GM06990 (cell line): ENCODE results near the gene FSTL4.

Experiments
- DNase-seq: peaks from one replicate; pipeline ENCODE4 v3.0.0-alpha.2; 2011; ENCODE audit not compliant: insufficient read length; ENCODE audit errors: extremely low read depth
- H3K27me3 ChIP-seq: replicated peaks from 2 replicates; pipeline ENCODE4 v1.6.0; 2011; ENCODE audit warnings: low read length; ENCODE audit not compliant: control insufficient read depth, insufficient read depth
- H3K36me3 ChIP-seq: 2 replicates; pipeline ENCODE4 v1.5.1; 2011; ENCODE audit warnings: low read length; ENCODE audit not compliant: control insufficient read depth, insufficient read depth
- H3K4me3 ChIP-seq: replicated peaks from 2 replicates; pipeline ENCODE4 v1.5.1; 2011; ENCODE audit warnings: low read depth, mild to moderate bottlenecking, control low read depth, low read length
- TF ChIP-seq, protein P1 (sequence below): IDR thresholded peaks from 2 replicates; pipeline ENCODE4 v1.5.1; 2011; ENCODE audit warnings: low read length, control low read depth, mild to moderate bottlenecking, inconsistent platforms; ENCODE audit not compliant: insufficient read depth, poor library complexity, severe bottlenecking

The FSTL4 gene

DNA sequence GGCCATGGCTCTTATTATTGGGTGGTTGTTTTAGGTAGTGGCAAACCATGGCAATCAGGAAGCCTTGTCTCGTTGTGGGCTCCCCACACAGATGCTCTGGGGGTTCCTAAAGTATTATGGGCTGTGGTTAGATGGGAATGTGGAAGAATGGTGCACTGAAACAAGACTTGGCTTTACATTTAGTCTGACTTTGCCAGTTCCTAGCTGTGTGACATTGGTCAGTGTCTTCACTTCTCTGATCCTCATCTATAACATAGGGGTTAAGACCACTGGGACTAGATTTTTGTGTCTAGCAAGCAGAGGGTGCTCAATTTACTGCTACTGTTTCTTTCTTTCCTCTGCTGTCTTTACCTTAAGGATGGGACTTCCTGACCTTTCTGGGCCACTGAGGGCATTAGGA lies 411.0 kb downstream of the FSTL4 start:
- H3K4me3 ChIP-seq = no peak overlapping the region
- H3K36me3 ChIP-seq = no peaks in the 10 kb centered on the region
- TF ChIP-seq, protein P1, sequence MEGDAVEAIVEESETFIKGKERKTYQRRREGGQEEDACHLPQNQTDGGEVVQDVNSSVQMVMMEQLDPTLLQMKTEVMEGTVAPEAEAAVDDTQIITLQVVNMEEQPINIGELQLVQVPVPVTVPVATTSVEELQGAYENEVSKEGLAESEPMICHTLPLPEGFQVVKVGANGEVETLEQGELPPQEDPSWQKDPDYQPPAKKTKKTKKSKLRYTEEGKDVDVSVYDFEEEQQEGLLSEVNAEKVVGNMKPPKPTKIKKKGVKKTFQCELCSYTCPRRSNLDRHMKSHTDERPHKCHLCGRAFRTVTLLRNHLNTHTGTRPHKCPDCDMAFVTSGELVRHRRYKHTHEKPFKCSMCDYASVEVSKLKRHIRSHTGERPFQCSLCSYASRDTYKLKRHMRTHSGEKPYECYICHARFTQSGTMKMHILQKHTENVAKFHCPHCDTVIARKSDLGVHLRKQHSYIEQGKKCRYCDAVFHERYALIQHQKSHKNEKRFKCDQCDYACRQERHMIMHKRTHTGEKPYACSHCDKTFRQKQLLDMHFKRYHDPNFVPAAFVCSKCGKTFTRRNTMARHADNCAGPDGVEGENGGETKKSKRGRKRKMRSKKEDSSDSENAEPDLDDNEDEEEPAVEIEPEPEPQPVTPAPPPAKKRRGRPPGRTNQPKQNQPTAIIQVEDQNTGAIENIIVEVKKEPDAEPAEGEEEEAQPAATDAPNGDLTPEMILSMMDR = no peak
- DNase-seq = no peak
- no peaks in the 10 kb centered on the region; the same call in none of the 2 replicates for H3K27me3 ChIP-seq

DNA sequence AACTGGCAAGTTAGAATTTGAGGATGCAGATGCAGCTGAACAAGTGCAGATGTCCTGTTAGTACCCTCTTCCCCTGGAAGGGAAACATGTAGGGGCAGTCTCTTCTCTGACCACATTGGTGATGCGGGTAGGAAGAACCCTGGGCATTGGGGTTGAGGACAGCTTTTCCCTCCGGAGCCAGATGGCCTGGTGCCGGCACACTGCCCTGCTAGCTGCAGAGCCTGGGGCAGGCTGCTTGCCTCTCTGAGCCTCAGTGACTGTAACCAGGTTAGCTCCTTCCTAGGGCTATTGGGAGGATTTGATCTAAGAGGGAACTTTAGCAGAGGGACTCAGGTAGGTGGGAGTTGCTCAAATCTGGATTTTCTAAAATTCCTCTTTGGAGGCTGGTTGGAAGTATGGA lies 412.1 kb downstream of the FSTL4 start:
- no peak for DNase-seq
- no peak overlapping the region for H3K4me3 ChIP-seq
- H3K27me3 ChIP-seq = no peaks in the 10 kb centered on the region; the same call in none of the 2 replicates
- TF ChIP-seq, protein P1 = no peak
- no peaks in the 10 kb centered on the region for H3K36me3 ChIP-seq

DNA sequence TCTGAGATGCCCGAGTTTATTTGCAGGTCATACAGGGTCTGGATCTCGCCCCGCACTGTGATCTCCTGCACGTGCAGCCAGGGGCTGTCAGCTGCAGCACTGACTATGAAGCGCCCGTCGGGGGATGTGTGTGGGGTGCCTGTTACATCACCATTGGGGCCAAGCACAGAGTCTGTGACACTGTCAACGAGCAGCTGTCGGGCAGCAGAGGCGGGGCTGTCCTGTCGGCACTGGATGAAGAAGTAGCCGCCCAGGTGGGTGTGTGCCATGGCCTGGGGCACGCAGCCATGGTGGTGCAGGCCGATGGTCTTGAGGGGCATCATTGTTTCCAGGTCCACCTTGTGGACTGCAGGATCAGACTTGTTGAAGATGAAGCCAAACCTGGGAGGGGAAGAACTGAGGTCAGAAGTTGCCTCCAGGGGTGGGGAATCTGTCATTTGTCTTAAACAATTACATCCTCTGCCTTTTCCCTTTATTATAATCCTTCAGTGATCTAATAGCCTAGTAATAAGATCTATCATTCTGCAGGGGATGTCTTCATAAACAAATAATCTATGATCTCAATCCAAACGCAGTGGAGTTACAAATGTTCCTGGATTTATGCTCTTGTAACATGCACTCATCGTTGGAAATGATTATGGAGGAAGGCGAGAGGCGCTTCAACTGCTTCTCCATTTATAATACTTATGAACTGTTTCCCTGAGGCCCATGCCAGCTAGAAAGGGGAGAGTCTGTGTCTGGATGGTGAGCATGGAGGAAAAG lies 412.7 kb downstream of the FSTL4 start:
- TF ChIP-seq, protein P1 = no peak
- Histone ChIP-seq H3K4me3 (no peak overlapping the region), H3K27me3 (no peaks in the 10 kb centered on the region; the same call in none of the 2 replicates), H3K36me3 (no peaks in the 10 kb centered on the region)
- no peak for DNase-seq

DNA sequence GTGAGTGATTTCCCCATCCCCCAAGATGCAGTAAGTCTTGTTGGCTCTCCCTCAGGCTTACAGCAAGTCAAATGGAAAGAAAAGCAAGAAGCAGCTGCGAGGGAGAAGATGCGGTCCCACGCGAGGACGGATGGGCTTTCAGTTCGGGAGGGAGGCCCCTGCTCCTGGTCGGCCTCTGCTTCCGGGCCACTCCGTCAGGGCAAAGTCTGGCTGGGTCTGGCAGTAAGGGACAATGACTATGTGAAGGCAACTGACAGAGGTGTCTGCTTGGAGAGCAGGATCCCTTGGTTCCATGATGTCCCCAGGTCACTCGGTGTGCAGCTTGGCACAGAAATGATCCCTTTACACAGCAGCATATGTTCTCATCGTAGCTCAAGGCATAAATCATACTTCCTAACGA lies 413.8 kb downstream of the FSTL4 start:
- Histone ChIP-seq H3K36me3 (no peaks in the 10 kb centered on the region), H3K27me3 (no peaks in the 10 kb centered on the region; the same call in none of the 2 replicates), H3K4me3 (no peak overlapping the region)
- TF ChIP-seq, protein P1 = no peak
- no peak for DNase-seq

DNA sequence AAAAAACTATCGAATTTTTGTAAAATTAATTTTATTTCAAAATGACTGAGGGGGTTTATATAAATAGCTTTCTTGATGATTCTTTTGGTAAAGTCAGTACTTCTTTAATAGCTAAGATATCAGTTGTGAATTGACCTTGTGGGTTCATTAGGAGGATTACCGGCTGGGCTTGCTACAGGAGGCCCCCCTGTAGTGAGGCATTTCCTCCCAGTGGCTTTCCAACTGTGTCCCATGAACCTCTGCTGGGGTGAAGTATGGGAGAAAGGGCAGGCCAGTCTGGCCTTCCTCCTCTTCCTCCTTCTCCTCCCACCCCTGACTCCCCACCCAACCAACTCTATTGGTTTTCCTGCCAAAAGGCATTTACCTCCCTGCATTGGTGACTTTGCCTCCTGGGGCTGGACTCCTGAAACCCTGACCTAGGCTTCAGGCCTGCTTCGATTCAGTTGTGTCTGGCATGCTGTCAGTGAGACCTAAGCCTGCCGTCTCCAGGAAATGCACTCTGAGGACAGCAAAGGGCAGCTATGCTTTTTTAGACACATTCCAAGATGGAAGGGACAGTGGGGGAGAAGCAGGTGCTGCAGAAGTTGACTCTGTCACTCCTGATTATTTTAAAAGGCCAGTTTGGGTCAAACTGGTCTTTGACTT lies 415.8 kb downstream of the FSTL4 start:
- TF ChIP-seq, protein P1 = no peak
- no peak for DNase-seq
- Histone ChIP-seq H3K27me3 (no peaks in the 10 kb centered on the region; the same call in none of the 2 replicates), H3K36me3 (no peaks in the 10 kb centered on the region), H3K4me3 (no peak overlapping the region)
